Peyer's patch (tissue), 4 donors: ENCODE data around the gene SLC26A5.

ENCODE experiments used
- POLR2A ChIP-seq, 2 donors: fragments of 450-650 bp; IDR thresholded peaks; one replicate each; pipeline ENCODE4 v1.5.1; 2017; ENCODE audit warnings: antibody characterized with exemption in 2 of 2, mild to moderate bottlenecking in 2 of 2, moderate library complexity in 2 of 2
- TF ChIP-seq, protein P1 (sequence below), 6 experiments: fragments of 450-650 bp in 4 of 6; fragments of 200-600 bp in 2 of 6; sonication (generic) in 1 of 6; IDR thresholded peaks; one replicate each; pipeline ENCODE4 v1.5.1; 2017 to 2019; ENCODE audit warnings: antibody characterized with exemption in 6 of 6, mild to moderate bottlenecking in 3 of 6, moderate library complexity in 1 of 6

DNA sequence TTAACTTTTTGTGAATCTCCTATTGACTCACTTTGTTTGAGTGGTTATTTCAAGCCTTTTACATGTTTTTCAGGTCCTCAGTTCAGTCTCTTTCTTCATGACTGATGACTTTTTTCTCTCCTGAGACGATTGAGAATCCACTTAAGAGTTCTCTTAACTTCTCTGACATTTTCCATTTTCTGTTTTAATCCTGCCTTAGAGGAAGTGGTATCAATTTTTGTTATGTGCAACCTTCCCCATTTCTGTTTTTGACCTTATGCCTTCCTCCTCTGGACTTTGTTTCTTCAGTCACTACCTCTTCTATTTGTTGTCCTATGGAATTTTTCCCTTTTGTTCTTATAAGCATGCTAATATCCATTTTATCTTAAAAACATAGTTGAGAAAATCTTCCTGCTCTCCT is 96.2 kb downstream of the SLC26A5 start:
- TF ChIP-seq, protein P1, sequence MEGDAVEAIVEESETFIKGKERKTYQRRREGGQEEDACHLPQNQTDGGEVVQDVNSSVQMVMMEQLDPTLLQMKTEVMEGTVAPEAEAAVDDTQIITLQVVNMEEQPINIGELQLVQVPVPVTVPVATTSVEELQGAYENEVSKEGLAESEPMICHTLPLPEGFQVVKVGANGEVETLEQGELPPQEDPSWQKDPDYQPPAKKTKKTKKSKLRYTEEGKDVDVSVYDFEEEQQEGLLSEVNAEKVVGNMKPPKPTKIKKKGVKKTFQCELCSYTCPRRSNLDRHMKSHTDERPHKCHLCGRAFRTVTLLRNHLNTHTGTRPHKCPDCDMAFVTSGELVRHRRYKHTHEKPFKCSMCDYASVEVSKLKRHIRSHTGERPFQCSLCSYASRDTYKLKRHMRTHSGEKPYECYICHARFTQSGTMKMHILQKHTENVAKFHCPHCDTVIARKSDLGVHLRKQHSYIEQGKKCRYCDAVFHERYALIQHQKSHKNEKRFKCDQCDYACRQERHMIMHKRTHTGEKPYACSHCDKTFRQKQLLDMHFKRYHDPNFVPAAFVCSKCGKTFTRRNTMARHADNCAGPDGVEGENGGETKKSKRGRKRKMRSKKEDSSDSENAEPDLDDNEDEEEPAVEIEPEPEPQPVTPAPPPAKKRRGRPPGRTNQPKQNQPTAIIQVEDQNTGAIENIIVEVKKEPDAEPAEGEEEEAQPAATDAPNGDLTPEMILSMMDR (IDR thresholded peaks at IDR 0.05) = no peak
- TF ChIP-seq POLR2A (IDR thresholded peaks at IDR 0.05) = no peak
